ENCODE data around the gene APP.
"Not testable (repeated sequence)": the region's sequence is repeated elsewhere in the genome, so short reads cannot be mapped to it uniquely, and the experiment has no call there.

The APP gene

GRCh38 chr21:26159869-26160268 is 10.7 kb downstream of the APP start:
- no peak for DNase-seq

- DNase-seq = no peak
These were observed 12.8 kb downstream of the APP start for GRCh38 chr21:26157801-26158200.

GRCh38 chr21:26154753-26155152 is 15.8 kb downstream of the APP start:
- DNase-seq = no peak

- DNase-seq = no peak
These were observed 16.8 kb downstream of the APP start for GRCh38 chr21:26153758-26154157.

- no peak for DNase-seq
These were observed 21.7 kb downstream of the APP start for GRCh38 chr21:26148840-26149354.

GRCh38 chr21:26148071-26148839 is 22.3 kb downstream of the APP start:
- DNase-seq = no peak

GRCh38 chr21:26147535-26147934 is 23.0 kb downstream of the APP start:
- no peak for DNase-seq

GRCh38 chr21:26146681-26147080 is 23.9 kb downstream of the APP start:
- no peak for DNase-seq

- DNase-seq = no peak
These were observed 26.5 kb downstream of the APP start for GRCh38 chr21:26144031-26144430.

GRCh38 chr21:26142363-26142762 is 28.2 kb downstream of the APP start:
- DNase-seq = no peak

GRCh38 chr21:26140926-26141325 is 29.6 kb downstream of the APP start:
- no peak for DNase-seq

GRCh38 chr21:26140164-26140579 is 30.4 kb downstream of the APP start:
- DNase-seq = no peak

- no peak for DNase-seq
These were observed 31.8 kb downstream of the APP start for GRCh38 chr21:26138615-26139257.

GRCh38 chr21:26137379-26138060 is 33.0 kb downstream of the APP start:
- DNase-seq = no peak

- DNase-seq = no peak
These were observed 33.9 kb downstream of the APP start for GRCh38 chr21:26136671-26137070.

GRCh38 chr21:26135520-26135919 is 35.0 kb downstream of the APP start:
- no peak for DNase-seq

GRCh38 chr21:26131554-26131953 is 39.0 kb downstream of the APP start:
- DNase-seq = no peak

- not testable (repeated sequence) for DNase-seq
These were observed 39.5 kb downstream of the APP start for GRCh38 chr21:26131053-26131452.

- DNase-seq = no peak
These were observed 40.2 kb downstream of the APP start for GRCh38 chr21:26130249-26130881.

- DNase-seq = no peak
These were observed 42.7 kb downstream of the APP start for GRCh38 chr21:26127918-26128317.

- DNase-seq = no peak
These were observed 43.3 kb downstream of the APP start for GRCh38 chr21:26127073-26127814.

- DNase-seq = no peak
These were observed 44.4 kb downstream of the APP start for GRCh38 chr21:26126168-26126553.
